NCI-H187 treated with DMSO at 0.1 percent for 48 hours (cell line): ENCODE data around the gene SLC44A3.
A peak's percentile ranks its signal among the peaks of the same experiment; 100 is the strongest.

Experiments used
- DNase-seq: peaks from one replicate; lab custom pipeline; 2025; lab: John Stamatoyannopoulos, UW

Gene SLC44A3

DNA sequence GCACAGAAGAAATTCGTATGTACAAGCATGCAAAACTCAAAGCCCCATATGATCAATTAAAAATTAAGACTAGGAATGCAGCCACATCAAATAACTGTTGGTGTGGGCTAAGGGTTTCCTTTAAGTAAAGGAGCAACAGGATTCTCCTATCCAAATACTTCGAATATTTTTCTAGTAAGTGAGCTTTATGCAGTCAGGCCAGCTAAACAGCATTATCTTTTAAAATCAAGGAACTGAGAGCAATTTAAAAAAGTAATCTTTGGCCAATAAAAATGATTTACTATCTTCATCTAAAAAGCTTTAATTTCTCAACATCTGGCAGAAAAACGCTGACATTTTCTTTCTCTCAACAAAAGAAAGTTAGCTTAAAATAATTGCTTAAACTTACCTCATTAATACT is 87.0 kb downstream of the SLC44A3 start:
- DNase-seq = no peak

DNA sequence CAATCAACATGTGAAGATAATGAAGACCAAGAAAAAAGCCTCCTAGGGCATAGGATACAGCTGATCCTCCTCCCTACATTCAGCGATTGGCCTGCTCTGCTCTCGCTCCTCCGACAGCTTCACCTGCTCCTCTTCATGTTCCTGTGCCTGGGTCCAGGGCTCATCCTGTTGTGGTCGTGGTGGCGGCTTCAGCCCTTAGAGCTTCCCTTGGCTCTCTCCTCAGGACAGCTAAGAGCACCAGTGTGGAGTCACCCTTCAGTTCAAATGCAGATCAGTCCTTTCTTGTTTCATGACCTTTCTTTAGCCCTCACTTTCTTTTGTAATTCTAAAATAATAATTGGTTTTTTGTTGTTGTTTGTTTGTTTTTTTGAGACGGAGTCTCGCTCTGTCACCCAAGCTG is 88.0 kb downstream of the SLC44A3 start:
- no peak for DNase-seq

- no peak for DNase-seq
Measured at GRCh38 chr1:94908965-94909364, 88.8 kb downstream of the SLC44A3 start.

GRCh38 chr1:94909486-94909885 is 89.3 kb downstream of the SLC44A3 start:
- no peak for DNase-seq

GRCh38 chr1:94912263-94913184 is 92.4 kb downstream of the SLC44A3 start:
- DNase-seq = no peak

DNA sequence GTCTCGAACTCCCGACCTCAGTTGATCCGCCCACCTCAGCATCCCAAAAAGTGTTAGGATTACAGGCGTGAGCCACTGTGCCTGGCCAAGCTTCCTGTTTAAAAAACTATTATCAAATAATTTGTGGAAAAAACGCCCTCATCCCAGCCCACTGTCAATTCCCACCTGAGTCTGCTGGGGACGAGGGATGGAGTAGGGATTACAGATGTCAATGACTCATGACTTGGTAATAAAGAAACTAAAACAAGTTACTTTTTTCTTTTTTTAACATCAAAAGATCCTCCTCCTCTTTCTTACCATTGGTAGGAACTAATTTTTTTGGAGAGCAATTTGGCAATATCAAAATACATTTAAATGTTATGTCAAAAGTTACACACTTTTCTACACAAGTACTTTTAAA is 97.1 kb downstream of the SLC44A3 start:
- no peak for DNase-seq

- peak; percentile 69 for DNase-seq
Measured at GRCh38 chr1:94919241-94920030, 99.3 kb downstream of the SLC44A3 start.

- DNase-seq = no peak
Measured at GRCh38 chr1:94920061-94920460, 99.9 kb downstream of the SLC44A3 start.

- no peak for DNase-seq
Measured at GRCh38 chr1:94921977-94922376, 101.8 kb downstream of the SLC44A3 start.

DNA sequence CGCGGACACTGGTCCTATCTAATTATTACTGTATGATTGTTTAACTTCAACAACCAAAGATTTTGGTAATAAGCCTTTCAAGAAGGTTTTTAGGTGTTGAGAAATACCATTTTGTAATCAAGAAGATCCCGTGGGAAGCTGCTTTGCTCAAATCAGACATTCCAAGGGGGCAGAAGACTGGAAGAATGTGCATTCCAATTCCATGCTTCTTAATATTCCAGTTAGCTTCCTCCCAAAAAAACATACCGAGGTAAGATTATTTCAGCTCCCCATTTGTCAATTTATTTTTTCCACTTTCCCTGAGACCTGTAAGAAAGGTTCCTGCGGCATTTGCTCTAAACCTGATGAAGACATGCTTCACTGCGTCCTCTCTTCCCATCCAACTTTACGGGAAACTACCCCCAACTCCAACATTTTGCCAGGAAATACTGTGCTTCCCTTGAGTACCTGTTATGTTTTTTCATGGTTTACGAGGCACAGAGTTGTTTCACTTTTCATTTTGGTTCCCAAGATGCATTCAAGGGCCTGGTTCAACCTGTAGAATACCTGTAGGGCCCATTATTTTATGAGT is 102.7 kb downstream of the SLC44A3 start:
- no peak for DNase-seq

- DNase-seq = no peak
Measured at GRCh38 chr1:94925004-94925403, 104.8 kb downstream of the SLC44A3 start.

- peak; percentile 59 for DNase-seq
Measured at GRCh38 chr1:94925561-94926125, 105.5 kb downstream of the SLC44A3 start.

DNA sequence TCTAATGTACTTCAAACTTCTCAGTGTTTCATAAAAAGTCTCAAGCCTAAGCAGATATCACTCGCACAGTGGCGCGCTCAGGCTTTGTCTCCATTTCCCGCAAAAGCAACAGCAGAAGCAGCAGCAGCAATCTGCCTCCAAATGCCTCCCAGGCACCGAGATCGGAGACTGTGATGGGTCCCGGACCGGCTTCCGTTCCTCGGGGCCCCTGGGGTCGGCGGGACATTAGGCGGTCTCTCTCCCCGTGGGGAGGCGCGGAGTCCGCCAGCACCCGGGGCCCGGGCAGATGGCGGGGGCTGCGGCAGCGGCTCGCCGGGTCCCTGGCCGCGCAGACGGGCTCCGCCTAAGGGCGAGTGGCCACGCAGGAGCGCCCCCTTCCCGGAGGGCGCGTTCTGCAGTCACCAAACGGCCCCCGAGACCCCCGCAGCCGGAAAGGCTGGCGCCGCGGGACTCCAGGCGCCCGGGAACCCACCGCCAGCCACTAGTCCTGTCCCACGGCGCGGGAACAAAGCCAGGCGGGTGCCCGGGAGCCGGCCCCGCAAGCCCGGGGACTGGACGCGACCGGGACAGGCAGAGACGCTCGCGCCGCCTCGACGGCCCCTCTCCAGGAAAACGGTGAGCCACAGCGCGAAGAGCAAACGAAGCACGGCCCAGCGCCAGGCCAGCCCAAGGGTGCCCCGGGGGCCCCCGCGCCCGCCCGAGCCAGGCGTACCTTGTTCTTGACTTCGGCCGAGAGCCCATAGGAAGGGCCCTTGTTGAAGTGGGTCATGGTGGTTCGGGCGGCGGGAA is 106.2 kb downstream of the SLC44A3 start:
- no peak for DNase-seq

DNA sequence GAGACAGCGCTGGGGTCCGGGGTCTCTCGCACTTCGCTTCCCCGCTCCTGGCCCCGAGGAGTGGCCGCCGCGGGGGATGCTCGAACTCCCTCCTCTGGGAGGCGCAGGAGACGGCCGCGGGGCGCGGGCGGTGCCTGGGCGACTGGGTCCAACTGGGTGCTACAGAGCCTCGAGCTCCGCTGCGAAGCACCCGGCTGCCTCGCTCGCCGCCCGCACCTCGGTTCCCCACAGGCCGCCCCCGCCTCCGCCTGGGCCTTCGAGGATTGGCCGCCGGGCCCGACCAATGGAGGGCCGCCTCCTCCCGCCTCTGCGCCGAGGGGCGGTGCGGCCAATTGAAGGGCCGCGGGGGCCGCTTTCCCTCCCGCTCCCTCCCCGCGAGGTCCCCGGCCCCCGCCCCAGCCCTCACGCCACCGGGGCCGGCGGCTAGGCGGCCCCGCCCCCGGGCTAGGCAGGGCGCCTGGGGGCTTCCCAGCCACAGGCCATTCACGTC is 106.8 kb downstream of the SLC44A3 start, which contains the start of gene CNN3:
Gene CNN3, minus strand, starts transcription at position 196 of the 490 bp plus-strand sequence. CDS start 216 bp downstream, outside the sequence.
- DNase-seq = peak; percentile 32

GRCh38 chr1:94927405-94928175 is 107.4 kb downstream of the SLC44A3 start:
- no peak for DNase-seq

- no peak for DNase-seq
Measured at GRCh38 chr1:94928293-94928939, 108.3 kb downstream of the SLC44A3 start.

- DNase-seq = no peak
Measured at GRCh38 chr1:94929351-94930217, 109.4 kb downstream of the SLC44A3 start.

DNA sequence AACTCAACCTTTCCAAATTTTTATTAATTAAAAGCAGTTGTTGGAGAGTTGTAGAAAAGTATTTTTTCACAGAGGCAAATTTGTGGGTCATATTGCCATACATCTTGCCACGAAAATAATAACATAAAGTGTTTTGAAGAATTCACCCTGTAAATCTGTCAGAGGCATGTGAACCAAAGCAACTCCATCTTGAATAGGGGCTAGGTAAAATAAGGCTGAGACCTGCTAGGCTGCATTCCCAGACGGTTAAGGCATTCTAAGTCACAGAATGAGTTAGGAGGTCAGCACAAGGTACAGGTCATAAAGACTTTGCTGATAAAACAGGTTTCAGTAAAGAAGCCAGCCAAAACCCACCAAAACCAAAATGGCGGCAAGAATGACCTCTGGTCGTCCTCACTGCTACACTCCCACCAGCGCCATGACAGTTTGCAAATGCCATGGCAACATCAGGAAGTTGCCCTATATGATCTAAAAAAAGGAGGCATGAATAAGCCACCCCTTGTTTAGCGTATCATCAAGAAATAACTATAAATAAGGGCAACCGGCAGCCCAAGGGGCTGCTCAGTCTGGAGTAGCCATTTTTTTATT is 111.2 kb downstream of the SLC44A3 start:
- DNase-seq = no peak

DNA sequence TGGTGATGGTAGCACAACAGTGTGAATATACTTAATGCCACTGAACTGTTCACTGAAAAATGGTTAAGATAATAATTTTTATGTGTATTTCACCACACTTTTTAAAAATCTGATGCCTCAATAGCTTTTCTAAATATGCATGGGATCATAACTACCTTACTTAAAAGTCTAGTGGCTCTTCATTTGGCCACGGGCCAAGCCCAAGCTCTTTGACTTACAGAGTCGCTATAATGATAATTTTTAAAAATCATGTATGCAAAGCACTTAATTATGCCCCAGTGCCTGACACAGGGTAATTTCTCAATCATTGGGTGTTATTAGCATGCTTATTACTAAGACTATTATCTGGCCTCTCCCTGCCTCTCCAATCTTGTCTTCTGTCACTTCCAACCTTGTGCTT is 114.4 kb downstream of the SLC44A3 start:
- DNase-seq = no peak
